ENCODE measurements around the gene SLMAP.

The SLMAP gene

GRCh38 chr3:57717205-57717868 is 38.8 kb upstream of the SLMAP start:
- no peak overlapping the region for H3K4me3 ChIP-seq (ENCODE audit: low read depth, low read length)
- ChIA-PET POLR2A (no interaction called here), CTCF (no interaction called here)
- TF ChIP-seq, protein P1, sequence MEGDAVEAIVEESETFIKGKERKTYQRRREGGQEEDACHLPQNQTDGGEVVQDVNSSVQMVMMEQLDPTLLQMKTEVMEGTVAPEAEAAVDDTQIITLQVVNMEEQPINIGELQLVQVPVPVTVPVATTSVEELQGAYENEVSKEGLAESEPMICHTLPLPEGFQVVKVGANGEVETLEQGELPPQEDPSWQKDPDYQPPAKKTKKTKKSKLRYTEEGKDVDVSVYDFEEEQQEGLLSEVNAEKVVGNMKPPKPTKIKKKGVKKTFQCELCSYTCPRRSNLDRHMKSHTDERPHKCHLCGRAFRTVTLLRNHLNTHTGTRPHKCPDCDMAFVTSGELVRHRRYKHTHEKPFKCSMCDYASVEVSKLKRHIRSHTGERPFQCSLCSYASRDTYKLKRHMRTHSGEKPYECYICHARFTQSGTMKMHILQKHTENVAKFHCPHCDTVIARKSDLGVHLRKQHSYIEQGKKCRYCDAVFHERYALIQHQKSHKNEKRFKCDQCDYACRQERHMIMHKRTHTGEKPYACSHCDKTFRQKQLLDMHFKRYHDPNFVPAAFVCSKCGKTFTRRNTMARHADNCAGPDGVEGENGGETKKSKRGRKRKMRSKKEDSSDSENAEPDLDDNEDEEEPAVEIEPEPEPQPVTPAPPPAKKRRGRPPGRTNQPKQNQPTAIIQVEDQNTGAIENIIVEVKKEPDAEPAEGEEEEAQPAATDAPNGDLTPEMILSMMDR (IDR thresholded peaks at IDR 0.05; ENCODE audit: insufficient read depth, low read length, missing control alignments): no peak
- no peak for DNase-seq (ENCODE audit: low read depth, low spot score)

DNA sequence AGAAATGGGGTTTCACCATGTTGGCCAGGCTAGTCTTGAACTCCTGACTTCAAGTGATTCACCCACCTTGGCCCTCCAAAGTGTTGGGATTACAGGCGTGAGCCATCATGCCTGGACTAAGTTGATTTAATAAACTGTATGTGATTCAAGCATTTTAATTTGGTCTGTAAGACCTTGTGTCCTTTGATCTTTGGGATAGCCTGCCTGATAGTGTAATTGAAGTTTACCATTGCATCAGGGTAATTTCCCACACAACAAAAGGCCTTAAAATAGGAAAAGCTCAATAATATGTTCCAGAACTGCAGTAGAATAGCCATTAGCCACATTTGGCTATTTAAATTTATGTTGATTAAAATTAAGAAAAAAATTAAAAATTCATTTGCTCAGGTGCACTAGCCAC is 38.0 kb upstream of the SLMAP start:
- CTCF ChIA-PET: no interaction called here
- no peak for DNase-seq (ENCODE audit: low read depth, low spot score)
- TF ChIP-seq, protein P1 (IDR thresholded peaks at IDR 0.05; ENCODE audit: insufficient read depth, low read length, missing control alignments): no peak
- H3K4me3 ChIP-seq (ENCODE audit: low read depth, low read length): no peak overlapping the region
- POLR2A ChIA-PET: no interaction called here

GRCh38 chr3:57726397-57726796 is 29.7 kb upstream of the SLMAP start:
- TF ChIP-seq, protein P1 (IDR thresholded peaks at IDR 0.05; ENCODE audit: insufficient read depth, low read length, missing control alignments): no peak
- ChIA-PET CTCF (no interaction called here), POLR2A (no interaction called here)
- no peak for DNase-seq (ENCODE audit: low read depth, low spot score)
- H3K4me3 ChIP-seq (ENCODE audit: low read depth, low read length): no peak overlapping the region

- CTCF ChIA-PET: interaction anchor here (1.0 kb wide), 1 partner anchor 16 kb away, joined by 4 read pairs; no protein-coding TSS in a partner anchor
- POLR2A ChIA-PET: no interaction called here
These were observed 29.0 kb upstream of the SLMAP start for GRCh38 chr3:57727106-57727505.

GRCh38 chr3:57729334-57730045 is 26.6 kb upstream of the SLMAP start:
- POLR2A ChIA-PET: no interaction called here
- TF ChIP-seq, protein P1 (IDR thresholded peaks at IDR 0.05; ENCODE audit: insufficient read depth, low read length, missing control alignments): no peak
- CTCF ChIA-PET: interaction anchor here (1.4 kb wide), 1 partner anchor 12 kb away, joined by 4 read pairs; no protein-coding TSS in a partner anchor
- DNase-seq (ENCODE audit: low read depth, low spot score): peak; percentile 40
- no peak overlapping the region for H3K4me3 ChIP-seq (ENCODE audit: low read depth, low read length)

More at GRCh38 chr3:57727106-57727505, 29.0 kb upstream of the SLMAP start:
- no peak for DNase-seq (ENCODE audit: low read depth, low spot score)
- TF ChIP-seq, protein P1 (IDR thresholded peaks at IDR 0.05; ENCODE audit: insufficient read depth, low read length, missing control alignments): no peak
- H3K4me3 ChIP-seq (ENCODE audit: low read depth, low read length): no peak overlapping the region

- POLR2A ChIA-PET: no interaction called here
- TF ChIP-seq, protein P1 (IDR thresholded peaks at IDR 0.05; ENCODE audit: insufficient read depth, low read length, missing control alignments): no peak
- DNase-seq (ENCODE audit: low read depth, low spot score): no peak
- no peak overlapping the region for H3K4me3 ChIP-seq (ENCODE audit: low read depth, low read length)
- CTCF ChIA-PET: no interaction called here
These were observed 25.4 kb upstream of the SLMAP start for GRCh38 chr3:57730682-57731081.
